GM21737 (cell line): Measurements from ENCODE around the gene ST3GAL3.

Experiments
- ATAC-seq: cut with Tn5 transposase; IDR thresholded peaks from one replicate; pipeline ENCODE4 v1.9.1; 2021; ENCODE audit warnings: mild to moderate bottlenecking, moderate library complexity; ENCODE audit not compliant: unreplicated experiment

Gene ST3GAL3

GRCh38 chr1:43908226-43908625 lies 200.9 kb downstream of the ST3GAL3 start:
- no peak for ATAC-seq

GRCh38 chr1:43908858-43909257 lies 201.5 kb downstream of the ST3GAL3 start:
- ATAC-seq = no peak

- ATAC-seq = no peak
Measured at GRCh38 chr1:43910343-43910742, 203.0 kb downstream of the ST3GAL3 start.

- no peak for ATAC-seq
Measured at GRCh38 chr1:43912607-43913006, 205.3 kb downstream of the ST3GAL3 start.

- no peak for ATAC-seq
Measured at GRCh38 chr1:43913051-43913501, 205.7 kb downstream of the ST3GAL3 start.

GRCh38 chr1:43913666-43914360 lies 206.5 kb downstream of the ST3GAL3 start:
- ATAC-seq = no peak

GRCh38 chr1:43914576-43915525 lies 207.5 kb downstream of the ST3GAL3 start:
- no peak for ATAC-seq

GRCh38 chr1:43919906-43920305 lies 212.6 kb downstream of the ST3GAL3 start:
- ATAC-seq = no peak

GRCh38 chr1:43921022-43921421 lies 213.7 kb downstream of the ST3GAL3 start:
- ATAC-seq = no peak

GRCh38 chr1:43924516-43924915 lies 217.2 kb downstream of the ST3GAL3 start:
- ATAC-seq = no peak

GRCh38 chr1:43925846-43926245 lies 218.5 kb downstream of the ST3GAL3 start:
- no peak for ATAC-seq

GRCh38 chr1:43930168-43930948 lies 223.0 kb downstream of the ST3GAL3 start:
- no peak for ATAC-seq

GRCh38 chr1:43930949-43931275 lies 223.6 kb downstream of the ST3GAL3 start:
- ATAC-seq = no peak

GRCh38 chr1:43931711-43932660 lies 224.7 kb downstream of the ST3GAL3 start:
- ATAC-seq = no peak

GRCh38 chr1:43932786-43933385 lies 225.6 kb downstream of the ST3GAL3 start:
- ATAC-seq = no peak

- no peak for ATAC-seq
Measured at GRCh38 chr1:43933386-43934100, 226.2 kb downstream of the ST3GAL3 start, which contains the start of gene ARTN. TSS of gene ARTN (plus strand) at chr1:43933801. CDS start at chr1:43935657, 1,856 bp downstream.

GRCh38 chr1:43934101-43934985 lies 227.0 kb downstream of the ST3GAL3 start:
- no peak for ATAC-seq

- ATAC-seq = no peak
Measured at GRCh38 chr1:43934986-43935324, 227.6 kb downstream of the ST3GAL3 start.
